Measurements from ENCODE around the gene PKHD1. TPM values are rescaled to one million over a fixed set of nuclear protein-coding genes. Genes with fewer than 3 reads are reported as not detected.

Gene PKHD1, protein sequence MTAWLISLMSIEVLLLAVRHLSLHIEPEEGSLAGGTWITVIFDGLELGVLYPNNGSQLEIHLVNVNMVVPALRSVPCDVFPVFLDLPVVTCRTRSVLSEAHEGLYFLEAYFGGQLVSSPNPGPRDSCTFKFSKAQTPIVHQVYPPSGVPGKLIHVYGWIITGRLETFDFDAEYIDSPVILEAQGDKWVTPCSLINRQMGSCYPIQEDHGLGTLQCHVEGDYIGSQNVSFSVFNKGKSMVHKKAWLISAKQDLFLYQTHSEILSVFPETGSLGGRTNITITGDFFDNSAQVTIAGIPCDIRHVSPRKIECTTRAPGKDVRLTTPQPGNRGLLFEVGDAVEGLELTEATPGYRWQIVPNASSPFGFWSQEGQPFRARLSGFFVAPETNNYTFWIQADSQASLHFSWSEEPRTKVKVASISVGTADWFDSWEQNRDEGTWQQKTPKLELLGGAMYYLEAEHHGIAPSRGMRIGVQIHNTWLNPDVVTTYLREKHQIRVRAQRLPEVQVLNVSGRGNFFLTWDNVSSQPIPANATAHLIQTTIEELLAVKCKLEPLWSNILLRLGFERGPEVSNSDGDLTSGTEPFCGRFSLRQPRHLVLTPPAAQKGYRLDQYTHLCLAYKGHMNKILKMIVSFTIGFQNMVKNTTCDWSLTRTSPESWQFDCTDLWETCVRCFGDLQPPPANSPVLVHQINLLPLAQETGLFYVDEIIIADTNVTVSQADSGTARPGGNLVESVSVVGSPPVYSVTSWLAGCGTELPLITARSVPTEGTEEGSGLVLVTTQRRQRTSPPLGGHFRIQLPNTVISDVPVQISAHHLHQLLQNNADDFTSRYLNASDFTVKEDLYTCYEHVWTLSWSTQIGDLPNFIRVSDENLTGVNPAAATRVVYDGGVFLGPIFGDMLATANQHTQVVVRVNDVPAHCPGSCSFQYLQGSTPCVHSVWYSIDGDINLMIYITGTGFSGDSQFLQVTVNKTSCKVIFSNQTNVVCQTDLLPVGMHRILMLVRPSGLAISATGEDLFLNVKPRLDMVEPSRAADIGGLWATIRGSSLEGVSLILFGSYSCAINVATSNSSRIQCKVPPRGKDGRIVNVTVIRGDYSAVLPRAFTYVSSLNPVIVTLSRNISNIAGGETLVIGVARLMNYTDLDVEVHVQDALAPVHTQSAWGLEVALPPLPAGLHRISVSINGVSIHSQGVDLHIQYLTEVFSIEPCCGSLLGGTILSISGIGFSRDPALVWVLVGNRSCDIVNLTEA (N-terminal part only)
- total RNA-seq (2014; rRNA removed; shearing (Covaris generic)): 0.53 and 0.71 TPM in 2 replicates

DNA sequence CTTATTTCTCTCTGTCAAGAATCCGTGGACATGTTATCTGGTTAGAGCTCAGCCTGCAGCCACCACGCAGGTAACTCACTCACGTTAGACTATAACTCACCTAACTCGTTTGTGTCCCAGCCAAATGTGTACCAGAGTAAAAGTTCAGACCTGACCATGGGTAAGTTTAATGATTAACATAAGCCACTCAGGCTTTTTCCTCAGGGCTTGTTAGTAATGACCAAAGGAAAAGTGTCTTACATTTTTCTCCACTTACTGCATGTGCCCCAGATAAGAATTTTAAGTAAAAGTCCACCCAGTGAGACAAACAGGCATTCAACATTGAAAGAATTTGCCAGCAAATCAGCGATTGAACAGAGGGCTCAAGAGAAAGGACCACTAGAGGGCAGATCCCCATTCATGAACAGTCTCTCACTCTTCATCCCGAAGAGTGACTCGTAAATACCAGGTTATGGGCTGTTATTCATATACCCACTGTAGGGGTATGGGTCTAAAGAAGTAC lies at the start of gene PKHD1:
TSS of gene PKHD1 (minus strand) at position 116 of the 502 bp plus-strand sequence. CDS start 2,680 bp downstream, outside the sequence.
- Histone ChIP-seq H3K27ac (no peak within 1 kb of the TSS), H3K9me3 (replicated peaks) (no peaks in the 10 kb centered on the region; the same call in 1 of the 2 replicates), H3K4me3 (no peak within 1 kb of the TSS), H3K4me1 (peaks cover 4% of the 10 kb centered on the region; the same call in 1 of the 2 replicates), H3K36me3 (no peaks in the 10 kb centered on the region), H3K27me3 (no peaks in the 10 kb centered on the region)
- peak in 1 of 2 experiments; percentile 43 for DNase-seq

DNA sequence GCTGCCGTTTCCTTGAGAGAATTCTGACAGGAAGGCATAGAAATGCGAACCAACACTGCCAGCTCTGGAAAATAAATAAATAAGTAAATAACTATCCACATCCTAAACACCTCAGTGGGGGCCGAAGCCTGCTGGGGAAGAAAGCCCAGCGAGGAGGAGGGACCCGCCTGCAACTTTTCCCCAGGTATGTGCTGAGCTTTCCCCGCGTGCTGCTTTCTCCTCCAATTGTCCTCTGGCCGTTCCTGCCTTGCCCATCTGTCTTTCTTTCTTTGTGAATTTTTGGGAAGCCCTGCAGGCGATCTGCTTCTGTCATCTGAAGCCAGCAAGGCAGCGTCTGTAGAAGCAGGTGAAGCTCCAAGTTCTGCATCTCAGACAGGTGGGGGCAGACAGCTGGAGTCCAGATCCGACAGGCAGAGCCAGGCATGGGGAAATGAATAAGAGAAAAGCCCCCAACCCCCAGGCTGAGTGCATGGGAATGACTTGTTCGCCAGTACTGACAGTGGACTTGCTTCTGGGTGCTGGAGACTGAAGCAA lies 49.6 kb upstream of the PKHD1 start:
- Histone ChIP-seq H3K27me3 (no peaks in the 10 kb centered on the region), H3K4me3 (peak overlapping the region; percentile 63), H3K9me3 (replicated peaks) (no peaks in the 10 kb centered on the region), H3K36me3 (peaks cover 19% of the 10 kb centered on the region), H3K4me1 (peaks cover 54% of the 10 kb centered on the region), H3K27ac (peak overlapping the region; percentile 79)
- DNase-seq: no peak

DNA sequence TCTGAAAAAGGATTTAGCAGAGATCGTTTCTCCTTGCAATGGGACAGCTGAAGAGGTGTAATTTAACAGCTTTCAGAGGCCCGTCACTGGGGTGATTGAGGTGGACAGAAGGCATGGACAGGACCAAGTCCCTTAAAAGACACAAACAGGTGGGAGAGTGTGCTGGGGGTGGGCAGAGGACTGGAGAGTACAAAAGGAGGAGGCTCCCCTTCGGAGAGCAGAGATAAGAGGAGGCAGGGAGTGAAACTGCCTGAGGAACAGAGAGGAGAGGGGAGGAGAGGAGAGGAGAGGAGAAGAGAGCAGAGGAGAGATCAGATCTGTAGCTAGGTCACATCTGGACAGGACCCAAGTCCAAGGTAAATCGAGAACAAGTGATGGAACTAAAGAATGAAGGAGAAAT lies 48.6 kb upstream of the PKHD1 start:
- peak overlapping the region; percentile 79 for H3K27ac ChIP-seq
- peaks cover 54% of the 10 kb centered on the region for H3K4me1 ChIP-seq
- peaks cover 10% of the 10 kb centered on the region for H3K36me3 ChIP-seq
- no peaks in the 10 kb centered on the region for H3K27me3 ChIP-seq
- DNase-seq: peak; percentile 95 to 97
- no peaks in the 10 kb centered on the region for H3K9me3 ChIP-seq (replicated peaks)
- peak overlapping the region; percentile 63 for H3K4me3 ChIP-seq

DNA sequence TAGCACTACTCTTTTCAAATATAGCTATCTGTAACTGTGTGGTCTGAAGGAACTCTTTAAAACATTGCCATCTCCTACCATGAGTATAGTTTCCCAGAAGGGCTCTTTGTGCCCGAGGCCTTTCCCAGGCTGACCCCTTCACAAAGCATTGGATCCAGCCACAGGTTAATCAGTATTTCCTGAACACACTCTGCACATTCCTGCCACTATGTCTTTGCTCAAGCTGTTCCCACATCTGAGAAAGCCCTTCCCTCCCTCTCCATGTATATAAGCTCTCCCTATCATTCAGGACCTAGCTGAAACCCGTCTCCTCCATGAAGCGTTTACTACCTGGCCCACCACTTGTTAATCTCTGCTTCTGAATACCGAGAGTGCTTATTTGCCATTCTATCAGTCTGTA lies 47.8 kb upstream of the PKHD1 start:
- peak overlapping the region; percentile 79 for H3K27ac ChIP-seq
- peaks cover 59% of the 10 kb centered on the region for H3K4me1 ChIP-seq
- H3K36me3 ChIP-seq: peaks cover 10% of the 10 kb centered on the region
- peak overlapping the region; percentile 63 for H3K4me3 ChIP-seq
- peak in 1 of 2 experiments; percentile 54 for DNase-seq
- no peaks in the 10 kb centered on the region for H3K9me3 ChIP-seq (replicated peaks)
- H3K27me3 ChIP-seq: no peaks in the 10 kb centered on the region

DNA sequence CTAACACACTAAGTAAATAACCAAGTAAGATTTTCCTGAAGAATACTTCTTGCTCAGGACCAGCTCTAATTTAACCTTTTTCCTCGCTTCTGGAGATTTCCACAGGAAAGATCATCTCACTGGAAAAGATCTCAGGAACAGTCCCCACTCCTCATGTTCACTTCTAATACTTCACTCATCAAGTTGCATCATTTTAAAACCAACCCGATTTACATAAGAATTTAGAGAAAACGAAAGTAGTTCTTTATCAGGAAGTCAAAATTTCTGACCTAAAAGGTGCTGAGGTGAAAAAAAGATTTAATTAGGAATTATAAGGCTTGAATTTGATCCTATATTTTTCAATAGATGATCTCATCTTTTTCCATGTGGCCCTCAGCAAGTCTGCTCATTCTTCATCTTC lies 46.6 kb upstream of the PKHD1 start:
- Histone ChIP-seq H3K27ac (0 out of 2 replicates have a peak overlapping the region, but pooled peaks have one; percentile 9), H3K27me3 (no peaks in the 10 kb centered on the region), H3K36me3 (peaks cover 6% of the 10 kb centered on the region), H3K4me3 (no peak overlapping the region), H3K4me1 (peaks cover 57% of the 10 kb centered on the region), H3K9me3 (replicated peaks) (0 out of 2 replicates have a peak, but pooled peaks cover 3% of the 10 kb centered on the region)
- DNase-seq: no peak

DNA sequence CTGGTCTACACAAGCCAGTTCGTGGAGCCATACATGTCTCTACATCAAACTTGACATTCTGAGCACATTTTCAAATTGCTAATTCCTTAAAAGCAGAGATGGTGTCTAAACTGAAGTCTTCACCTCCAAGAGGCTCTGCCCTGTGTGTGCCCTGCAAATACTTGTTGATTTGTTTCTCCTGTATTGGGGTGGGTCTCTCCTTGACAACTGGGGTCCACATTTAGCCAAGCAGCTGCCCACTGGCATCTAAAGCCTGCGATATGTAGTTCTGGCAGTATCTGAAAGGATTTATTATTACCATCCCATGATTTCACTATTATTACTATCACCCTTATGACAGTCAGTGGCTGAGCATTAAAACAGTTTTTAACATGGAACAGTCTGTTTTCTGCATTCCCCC lies 45.9 kb upstream of the PKHD1 start:
- DNase-seq: no peak
- peaks cover 3% of the 10 kb centered on the region for H3K36me3 ChIP-seq
- no peak overlapping the region for H3K4me3 ChIP-seq
- peaks cover 57% of the 10 kb centered on the region for H3K4me1 ChIP-seq
- 0 out of 2 replicates have a peak, but pooled peaks cover 3% of the 10 kb centered on the region for H3K9me3 ChIP-seq (replicated peaks)
- H3K27me3 ChIP-seq: no peaks in the 10 kb centered on the region
- H3K27ac ChIP-seq: no peak overlapping the region

DNA sequence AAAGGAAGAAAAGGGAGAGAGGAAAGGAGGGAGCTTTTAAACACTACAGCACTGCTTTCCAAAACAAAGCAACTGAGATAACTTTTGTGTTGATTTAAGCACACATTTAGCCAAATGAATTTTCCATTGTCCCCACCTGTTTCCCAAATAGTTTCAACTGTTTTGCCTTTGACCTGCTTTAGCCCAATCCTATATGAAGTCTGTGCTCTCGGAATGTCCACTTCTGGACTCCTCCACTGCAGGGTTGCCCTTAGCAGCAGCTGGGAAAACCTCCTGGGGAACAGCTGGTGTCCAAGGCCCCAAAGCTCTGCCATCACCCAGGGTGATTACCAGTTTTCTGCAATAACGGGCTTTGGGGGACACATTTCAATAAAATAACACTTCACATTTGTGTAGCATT lies 44.9 kb upstream of the PKHD1 start:
- Histone ChIP-seq H3K27me3 (no peaks in the 10 kb centered on the region), H3K36me3 (no peaks in the 10 kb centered on the region), H3K4me1 (peaks cover 57% of the 10 kb centered on the region), H3K27ac (peak overlapping the region; percentile 57), H3K4me3 (no peak overlapping the region), H3K9me3 (replicated peaks) (0 out of 2 replicates have a peak, but pooled peaks cover 3% of the 10 kb centered on the region)
- peak; percentile 74 to 82 for DNase-seq

DNA sequence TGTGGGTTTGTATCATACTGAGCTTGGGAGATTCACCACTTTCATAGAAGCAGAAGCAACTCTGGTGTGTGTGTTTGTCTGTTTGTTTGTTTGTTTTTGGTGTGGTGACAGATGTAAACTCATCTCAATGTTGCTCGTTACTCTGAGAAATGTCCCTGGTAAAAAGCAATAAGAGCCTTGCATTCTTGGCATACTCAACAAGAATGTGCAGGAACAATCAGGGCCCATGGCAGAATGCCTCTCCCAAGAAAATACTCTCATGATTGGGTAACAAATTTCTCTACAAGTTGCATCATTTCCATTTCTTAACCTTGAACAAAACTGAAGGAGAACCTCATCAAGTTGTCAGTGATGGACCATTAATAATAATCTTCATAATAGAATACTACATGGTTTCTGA lies 43.0 kb upstream of the PKHD1 start:
- DNase-seq: no peak
- H3K4me1 ChIP-seq: peaks cover 53% of the 10 kb centered on the region
- no peaks in the 10 kb centered on the region for H3K27me3 ChIP-seq
- no peaks in the 10 kb centered on the region for H3K36me3 ChIP-seq
- H3K9me3 ChIP-seq (replicated peaks): 0 out of 2 replicates have a peak, but pooled peaks cover 3% of the 10 kb centered on the region
- H3K4me3 ChIP-seq: no peak overlapping the region
- no peak overlapping the region for H3K27ac ChIP-seq

DNA sequence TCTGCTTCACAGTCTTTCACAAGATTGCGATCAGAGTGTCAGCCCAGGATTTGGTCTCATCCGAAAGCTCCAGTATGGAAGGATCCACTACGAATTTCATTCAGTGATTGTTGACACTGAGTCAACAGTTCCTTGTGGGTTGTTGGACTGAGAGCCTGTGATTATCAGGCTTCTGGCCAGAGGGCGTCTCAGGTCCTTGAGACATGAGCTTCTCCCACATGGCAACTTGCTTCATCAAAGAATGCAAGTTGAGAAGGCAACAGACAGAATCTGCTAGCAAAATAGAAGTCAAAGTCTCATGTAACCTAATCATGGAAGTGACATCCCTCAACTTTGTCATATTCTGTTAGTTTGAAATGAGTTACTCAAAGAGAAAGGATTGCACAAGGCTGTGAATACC lies 40.5 kb upstream of the PKHD1 start:
- Histone ChIP-seq H3K4me1 (peaks cover 30% of the 10 kb centered on the region), H3K36me3 (no peaks in the 10 kb centered on the region), H3K27ac (no peak overlapping the region), H3K4me3 (no peak overlapping the region), H3K27me3 (no peaks in the 10 kb centered on the region), H3K9me3 (replicated peaks) (0 out of 2 replicates have a peak, but pooled peaks cover 3% of the 10 kb centered on the region)
- no peak for DNase-seq

DNA sequence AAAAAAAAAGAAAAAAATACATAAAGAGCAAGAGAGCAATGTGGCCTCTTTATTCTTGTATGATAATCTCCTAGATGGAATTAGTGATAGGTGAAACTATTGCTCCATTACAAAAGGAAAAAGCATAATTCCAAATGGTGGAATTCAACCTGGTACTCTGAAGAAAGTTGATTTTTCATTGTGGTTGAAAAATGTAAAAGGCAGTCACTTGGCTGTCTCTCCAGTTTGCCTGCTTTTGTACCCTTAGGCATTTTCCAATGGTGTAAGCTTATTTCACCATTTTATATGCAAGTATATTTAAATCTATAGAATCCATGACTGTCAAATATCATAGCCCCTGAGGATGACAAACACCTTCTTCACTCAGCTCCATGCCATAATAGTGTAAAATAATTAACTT lies 38.8 kb upstream of the PKHD1 start:
- DNase-seq: no peak
- H3K36me3 ChIP-seq: no peaks in the 10 kb centered on the region
- H3K4me1 ChIP-seq: peaks cover 16% of the 10 kb centered on the region
- H3K27me3 ChIP-seq: no peaks in the 10 kb centered on the region
- H3K27ac ChIP-seq: no peak overlapping the region
- no peak overlapping the region for H3K4me3 ChIP-seq
- 0 out of 2 replicates have a peak, but pooled peaks cover 3% of the 10 kb centered on the region for H3K9me3 ChIP-seq (replicated peaks)

DNA sequence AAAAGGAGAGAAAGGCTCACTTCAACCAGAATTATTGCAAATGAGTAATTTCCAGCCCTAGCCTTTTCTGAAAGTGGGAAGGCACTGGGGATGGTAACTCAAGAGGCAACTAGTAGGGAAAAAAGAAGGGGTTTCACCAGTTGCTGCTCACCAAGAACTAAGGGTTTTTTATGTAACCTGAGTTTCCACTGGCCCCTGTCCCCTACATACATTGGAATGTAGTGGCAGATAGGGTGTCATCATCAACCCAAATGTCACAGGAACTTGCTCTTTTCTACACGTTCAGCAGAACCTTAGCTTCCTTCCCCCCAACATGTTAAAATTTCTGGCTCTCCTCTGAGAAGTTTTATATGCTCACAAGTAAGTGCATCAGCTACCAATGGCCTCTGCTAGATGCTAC lies 38.2 kb upstream of the PKHD1 start:
- Histone ChIP-seq H3K4me1 (peaks cover 9% of the 10 kb centered on the region), H3K4me3 (no peak overlapping the region), H3K36me3 (no peaks in the 10 kb centered on the region), H3K27ac (no peak overlapping the region), H3K9me3 (replicated peaks) (peaks cover 5% of the 10 kb centered on the region), H3K27me3 (no peaks in the 10 kb centered on the region)
- DNase-seq: no peak

DNA sequence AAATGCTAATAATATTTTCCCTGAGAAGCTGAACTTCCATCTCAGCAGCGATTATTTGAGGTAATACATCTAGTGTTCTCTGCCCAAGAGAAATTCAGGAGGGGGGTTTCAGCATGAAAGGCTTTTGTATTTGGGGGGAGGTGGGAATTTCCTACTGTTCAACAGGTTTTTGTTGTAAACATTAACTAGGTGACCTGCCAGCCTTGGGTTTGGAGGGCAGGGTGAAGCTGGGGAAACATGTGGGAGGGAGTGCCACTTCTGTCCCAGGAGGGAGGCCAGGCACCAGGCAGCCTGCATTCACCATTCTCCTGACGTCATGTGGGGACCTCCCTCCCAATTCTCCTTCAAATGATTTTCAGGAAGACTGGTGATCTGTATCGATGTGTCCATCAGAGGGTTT lies 37.7 kb upstream of the PKHD1 start:
- Histone ChIP-seq H3K4me3 (no peak overlapping the region), H3K9me3 (replicated peaks) (peaks cover 8% of the 10 kb centered on the region), H3K36me3 (no peaks in the 10 kb centered on the region), H3K27ac (no peak overlapping the region), H3K4me1 (peaks cover 5% of the 10 kb centered on the region), H3K27me3 (no peaks in the 10 kb centered on the region)
- DNase-seq: no peak

DNA sequence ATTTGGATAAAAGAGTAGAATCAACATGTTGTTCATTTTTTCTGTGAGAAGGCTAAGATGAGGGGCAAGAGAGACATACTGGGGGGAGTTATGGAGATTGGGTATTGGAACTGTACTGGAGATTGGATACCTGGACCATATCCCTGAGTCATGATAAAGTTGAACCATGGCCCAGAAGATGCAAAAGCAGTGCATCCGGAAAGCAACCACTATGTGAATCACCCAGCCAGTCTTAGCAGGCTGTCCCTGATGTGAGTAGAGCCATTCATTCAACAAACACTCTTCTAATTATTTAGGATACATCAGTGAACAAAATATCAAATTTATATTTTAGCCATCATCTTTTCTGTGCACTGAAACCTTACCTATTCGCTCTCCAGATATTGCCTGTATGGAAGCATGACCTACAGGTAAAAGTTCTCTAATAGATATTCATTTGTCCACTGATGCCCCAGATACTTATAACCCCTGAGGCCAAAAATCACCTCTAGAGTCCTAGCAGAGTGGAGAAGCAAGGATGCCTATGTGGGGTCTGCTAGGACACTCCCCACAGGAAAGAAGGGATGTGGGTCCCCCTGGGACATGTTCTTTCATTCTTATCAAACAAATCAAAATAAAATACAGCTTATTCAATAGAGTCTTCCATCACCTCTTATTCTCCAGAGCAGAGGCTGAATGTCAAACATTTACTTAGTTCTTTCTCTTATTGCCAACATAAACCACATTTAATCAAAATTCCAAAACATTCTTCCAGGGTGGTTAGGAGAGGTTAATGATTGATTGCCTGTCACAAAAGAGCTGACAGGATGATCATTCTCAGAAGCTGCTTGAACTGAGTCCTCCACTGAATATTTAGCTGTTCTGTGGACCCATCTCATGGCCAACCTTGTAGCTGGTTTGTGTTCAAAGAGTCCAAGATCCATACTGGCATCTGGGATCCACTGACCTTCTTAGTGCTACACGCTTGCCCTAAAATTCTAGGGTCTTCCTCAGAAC lies 37.0 kb upstream of the PKHD1 start:
- Histone ChIP-seq H3K27me3 (no peaks in the 10 kb centered on the region), H3K36me3 (no peaks in the 10 kb centered on the region), H3K4me1 (no peaks in the 10 kb centered on the region), H3K9me3 (replicated peaks) (peaks cover 5% of the 10 kb centered on the region), H3K4me3 (no peak overlapping the region), H3K27ac (no peak overlapping the region)
- no peak for DNase-seq
